ENCODE data around the gene FGR. TPM values are rescaled to one million over a fixed set of nuclear protein-coding genes. Genes with fewer than 3 reads are reported as not detected.

The FGR gene
- total RNA-seq, 1 donor from 2014 or later = 149 TPM

- no peaks in the 10 kb centered on the region for H3K27me3 ChIP-seq
- H3K36me3 ChIP-seq = no peaks in the 10 kb centered on the region
- intact Hi-C loops (cut with DNase I) = loop anchor here (10.0 kb wide), 2 partner anchors 67 to 207 kb away; partner anchors contain the start of gene GPR3
- TF ChIP-seq CTCF (IDR thresholded peaks at IDR 0.05) = no peak
- DNase-seq = no peak
- no peaks in the 10 kb centered on the region for H3K9me3 ChIP-seq
- peaks cover 55% of the 10 kb centered on the region for H3K4me1 ChIP-seq
- H3K4me3 ChIP-seq = peak overlapping the region; percentile 82
- peak; percentile 2 for ATAC-seq
- peak overlapping the region; percentile 81 for H3K27ac ChIP-seq
These were observed 33.1 kb downstream of the FGR start for GRCh38 chr1:27601771-27602461.

DNA sequence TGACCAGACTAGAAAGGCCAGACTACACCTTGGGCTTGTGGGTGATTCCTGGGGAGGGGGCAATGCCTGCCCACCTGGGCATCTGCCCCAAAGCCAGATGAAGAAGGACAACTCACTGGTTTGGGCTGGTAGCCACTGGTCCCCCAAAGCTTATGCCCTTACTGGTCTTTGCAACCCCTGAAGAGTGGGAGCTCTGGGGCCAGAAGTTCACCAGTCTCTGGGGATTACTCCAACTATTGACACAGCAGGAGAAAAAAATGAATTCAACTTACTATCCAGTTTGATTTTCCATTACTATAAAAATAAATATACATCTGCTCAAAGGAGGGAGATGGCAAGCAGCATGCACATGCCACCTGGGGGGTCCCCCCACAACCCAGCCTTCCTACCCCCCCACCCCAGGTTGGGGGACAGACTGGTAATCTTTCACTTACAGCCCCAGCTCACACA lies 33.6 kb downstream of the FGR start:
- Histone ChIP-seq H3K27me3 (no peaks in the 10 kb centered on the region), H3K4me3 (peak overlapping the region; percentile 82), H3K36me3 (no peaks in the 10 kb centered on the region), H3K27ac (peak overlapping the region; percentile 81), H3K4me1 (peaks cover 52% of the 10 kb centered on the region), H3K9me3 (no peaks in the 10 kb centered on the region)
- no peak for TF ChIP-seq CTCF (IDR thresholded peaks at IDR 0.05)
- intact Hi-C loops (cut with DNase I) = loop anchor here (10.0 kb wide), 2 partner anchors 67 to 207 kb away; partner anchors contain the start of gene GPR3
- ATAC-seq (no peak), DNase-seq (no peak)

- Histone ChIP-seq H3K4me3 (peak overlapping the region; percentile 82), H3K4me1 (peaks cover 49% of the 10 kb centered on the region)
These were observed 34.3 kb downstream of the FGR start for GRCh38 chr1:27600498-27601175.

DNA sequence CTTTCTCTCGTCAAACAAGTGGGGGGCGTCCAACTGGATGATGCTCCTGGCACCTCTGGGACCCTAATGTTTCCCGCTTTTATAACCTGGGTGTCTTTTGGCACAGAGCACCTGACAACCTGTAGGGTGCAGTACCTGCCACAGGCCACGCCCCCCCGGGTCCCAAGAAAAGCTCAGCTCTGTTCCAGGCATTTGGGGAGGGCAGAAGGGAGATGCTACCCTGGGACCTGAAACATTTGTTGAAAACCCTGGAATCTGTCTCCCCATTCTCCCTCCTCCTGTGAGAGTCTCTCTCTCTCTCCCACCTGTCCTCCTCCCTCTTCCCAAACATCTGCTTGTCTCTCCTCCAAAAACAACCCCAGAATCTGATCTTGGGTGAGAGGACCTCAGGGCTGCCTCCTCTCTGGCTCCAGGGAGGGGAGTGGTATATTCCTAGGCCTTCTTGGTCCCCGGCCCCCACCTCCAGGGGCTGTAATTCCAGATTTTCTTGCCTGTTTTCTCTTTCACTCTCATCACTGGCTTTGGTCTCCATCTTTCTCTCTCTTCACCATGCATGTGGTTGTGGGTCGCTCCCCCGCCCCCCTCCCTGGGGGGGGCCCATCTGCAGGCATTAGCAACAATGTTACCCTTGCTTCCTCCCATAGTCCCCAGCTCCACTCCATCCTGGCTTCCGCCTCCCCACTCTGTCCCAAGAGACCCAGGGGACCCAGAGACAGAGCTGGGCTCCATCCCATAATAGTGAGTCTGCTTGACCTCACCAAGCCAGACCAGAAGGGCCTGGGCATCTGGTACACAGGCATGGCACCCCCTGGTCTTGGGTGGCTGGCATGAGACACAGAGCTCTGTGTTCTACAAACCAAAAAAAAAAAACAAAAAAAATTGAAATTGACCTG lies 35.1 kb downstream of the FGR start:
- H3K4me3 ChIP-seq = no peak overlapping the region
- peaks cover 49% of the 10 kb centered on the region for H3K4me1 ChIP-seq
- intact Hi-C loops (cut with DNase I) = loop anchor here (10.0 kb wide), 2 partner anchors 65 to 205 kb away; partner anchors contain the start of gene GPR3
- H3K27me3 ChIP-seq = no peaks in the 10 kb centered on the region
- no peak for ATAC-seq
- H3K27ac ChIP-seq = peak overlapping the region; percentile 30
- H3K36me3 ChIP-seq = no peaks in the 10 kb centered on the region
- no peak for DNase-seq
- H3K9me3 ChIP-seq = no peaks in the 10 kb centered on the region
- TF ChIP-seq CTCF (IDR thresholded peaks at IDR 0.05) = no peak

More at GRCh38 chr1:27600498-27601175, 34.3 kb downstream of the FGR start:
- ATAC-seq (no peak), DNase-seq (no peak)
- Histone ChIP-seq H3K27ac (peak overlapping the region; percentile 30), H3K27me3 (no peaks in the 10 kb centered on the region), H3K36me3 (no peaks in the 10 kb centered on the region), H3K9me3 (no peaks in the 10 kb centered on the region)
- no peak for TF ChIP-seq CTCF (IDR thresholded peaks at IDR 0.05)
- intact Hi-C loops (cut with DNase I) = loop anchor here (10.0 kb wide), 2 partner anchors 66 to 206 kb away; partner anchors contain the start of gene GPR3

DNA sequence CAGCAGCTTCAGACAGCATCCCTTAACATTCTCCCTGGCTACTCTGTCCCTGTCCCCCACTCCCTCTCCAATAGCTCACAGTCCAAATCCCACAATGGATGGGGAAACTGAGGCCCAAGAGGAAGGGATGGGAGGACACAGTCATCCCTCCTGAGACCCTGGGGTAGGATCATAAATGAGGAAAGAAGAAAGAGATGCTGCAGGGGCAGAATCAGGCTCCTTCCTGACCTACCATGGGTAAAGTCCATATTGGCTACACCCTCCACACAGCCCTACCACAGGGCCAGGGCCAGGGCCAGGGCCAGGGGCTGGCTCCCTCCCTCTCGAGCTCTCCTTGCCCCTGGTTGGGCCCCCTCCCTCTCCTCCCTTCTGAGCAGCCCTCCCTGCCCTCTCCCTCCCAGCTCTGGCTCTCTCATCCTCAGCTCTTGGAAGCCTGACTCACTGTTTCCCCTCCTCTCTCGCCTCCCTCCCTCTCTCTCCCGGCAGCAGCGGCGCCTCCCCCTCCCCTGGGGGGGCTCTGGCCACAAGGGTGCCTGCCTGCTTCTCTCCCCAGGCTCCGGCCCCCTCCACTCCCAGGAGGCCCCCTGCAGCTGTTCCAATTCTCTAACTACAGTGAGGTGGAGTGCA lies 36.0 kb downstream of the FGR start:
- TF ChIP-seq CTCF (IDR thresholded peaks at IDR 0.05) = no peak
- H3K27me3 ChIP-seq = no peaks in the 10 kb centered on the region
- H3K4me3 ChIP-seq = no peak overlapping the region
- DNase-seq (no peak), ATAC-seq (no peak)
- no peaks in the 10 kb centered on the region for H3K9me3 ChIP-seq
- peaks cover 49% of the 10 kb centered on the region for H3K4me1 ChIP-seq
- H3K36me3 ChIP-seq = no peaks in the 10 kb centered on the region
- peak overlapping the region; percentile 30 for H3K27ac ChIP-seq
- intact Hi-C loops (cut with DNase I) = loop anchor here (1.0 kb wide), 1 partner anchor 12 kb away; no protein-coding TSS in a partner anchor

All from upper lobe of right lung (tissue), 1 donor.